Nephron (organoid): ENCODE data around the gene PNMA8C.

Experiments used
- H3K27ac Mint-ChIP-seq, 3 experiments: 2 replicates each; pipeline ENCODE4 v1.8.0; 2020; ENCODE audit warnings: mixed read lengths in 3 of 3, mild to moderate bottlenecking in 2 of 3, moderate library complexity in 1 of 3
- H3K27me3 Mint-ChIP-seq: 2 replicates; pipeline ENCODE4 v1.8.0; 2021; ENCODE audit warnings: low read depth, mild to moderate bottlenecking, moderate library complexity, mixed read lengths
- H3K36me3 Mint-ChIP-seq: 2 replicates; pipeline ENCODE4 v1.8.0; 2020; ENCODE audit warnings: low read depth, mixed read lengths
- H3K4me1 Mint-ChIP-seq: 2 replicates; pipeline ENCODE4 v1.8.0; 2020; ENCODE audit warnings: mixed read lengths
- H3K4me3 Mint-ChIP-seq, 3 experiments: 2 replicates each; pipeline ENCODE4 v1.8.0; 2020; ENCODE audit warnings: mild to moderate bottlenecking in 3 of 3, mixed read lengths in 3 of 3, moderate library complexity in 2 of 3
- H3K9me3 Mint-ChIP-seq: 2 replicates; pipeline ENCODE4 v1.8.0; 2020; ENCODE audit warnings: mixed read lengths
- TF ChIP-seq, protein P1 (sequence below), 3 experiments: fragments of 200-600 bp; sonication (generic); IDR thresholded peaks; one replicate each; pipeline ENCODE4 v1.5.0; 2021; ENCODE audit warnings: antibody characterized with exemption in 3 of 3; ENCODE audit not compliant: unreplicated experiment in 3 of 3

PNMA8C gene

GRCh38 chr19:46386996-46387712 lies 41.6 kb downstream of the PNMA8C start:
- H3K9me3 Mint-ChIP-seq, result no peaks in the 10 kb centered on the region
- H3K4me1 Mint-ChIP-seq, result peaks cover 14% of the 10 kb centered on the region
- H3K27me3 Mint-ChIP-seq, result no peaks in the 10 kb centered on the region
- TF ChIP-seq, protein P1, sequence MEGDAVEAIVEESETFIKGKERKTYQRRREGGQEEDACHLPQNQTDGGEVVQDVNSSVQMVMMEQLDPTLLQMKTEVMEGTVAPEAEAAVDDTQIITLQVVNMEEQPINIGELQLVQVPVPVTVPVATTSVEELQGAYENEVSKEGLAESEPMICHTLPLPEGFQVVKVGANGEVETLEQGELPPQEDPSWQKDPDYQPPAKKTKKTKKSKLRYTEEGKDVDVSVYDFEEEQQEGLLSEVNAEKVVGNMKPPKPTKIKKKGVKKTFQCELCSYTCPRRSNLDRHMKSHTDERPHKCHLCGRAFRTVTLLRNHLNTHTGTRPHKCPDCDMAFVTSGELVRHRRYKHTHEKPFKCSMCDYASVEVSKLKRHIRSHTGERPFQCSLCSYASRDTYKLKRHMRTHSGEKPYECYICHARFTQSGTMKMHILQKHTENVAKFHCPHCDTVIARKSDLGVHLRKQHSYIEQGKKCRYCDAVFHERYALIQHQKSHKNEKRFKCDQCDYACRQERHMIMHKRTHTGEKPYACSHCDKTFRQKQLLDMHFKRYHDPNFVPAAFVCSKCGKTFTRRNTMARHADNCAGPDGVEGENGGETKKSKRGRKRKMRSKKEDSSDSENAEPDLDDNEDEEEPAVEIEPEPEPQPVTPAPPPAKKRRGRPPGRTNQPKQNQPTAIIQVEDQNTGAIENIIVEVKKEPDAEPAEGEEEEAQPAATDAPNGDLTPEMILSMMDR (IDR thresholded peaks at IDR 0.05; ENCODE audit: unreplicated experiment in 3 of 3), result no peak
- H3K36me3 Mint-ChIP-seq, result peaks cover 77% of the 10 kb centered on the region
- no peak overlapping the region for H3K4me3 Mint-ChIP-seq
- H3K27ac Mint-ChIP-seq, result no peak overlapping the region

DNA sequence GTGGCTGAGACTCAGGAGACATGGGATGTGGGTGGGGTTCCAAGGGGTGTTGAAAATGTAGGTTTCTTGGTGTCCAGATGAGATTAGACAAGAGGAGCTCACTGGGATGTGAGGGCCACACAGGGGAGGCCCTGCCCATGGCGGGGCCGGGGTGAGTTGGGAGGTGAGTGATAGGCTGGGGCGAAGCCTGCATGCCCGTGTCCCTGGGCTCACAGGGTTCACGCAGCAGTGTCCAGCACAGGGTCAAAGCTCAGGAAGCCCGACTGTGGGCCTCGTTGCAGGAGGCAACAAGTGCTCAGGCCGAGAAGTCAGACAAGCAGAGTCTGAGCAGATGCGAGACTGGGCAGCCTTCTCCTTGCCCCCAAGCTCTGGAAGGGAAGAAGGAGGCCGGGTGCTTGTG lies 42.6 kb downstream of the PNMA8C start:
- Mint-ChIP-seq H3K27me3 (no peaks in the 10 kb centered on the region), H3K4me1 (peaks cover 11% of the 10 kb centered on the region), H3K27ac (no peak overlapping the region), H3K9me3 (no peaks in the 10 kb centered on the region), H3K36me3 (peaks cover 81% of the 10 kb centered on the region), H3K4me3 (no peak overlapping the region)
- TF ChIP-seq, protein P1 (IDR thresholded peaks at IDR 0.05; ENCODE audit: unreplicated experiment in 3 of 3), result no peak

GRCh38 chr19:46385636-46386035 lies 43.1 kb downstream of the PNMA8C start:
- TF ChIP-seq, protein P1 (IDR thresholded peaks at IDR 0.05; ENCODE audit: unreplicated experiment in 3 of 3), result no peak
- peaks cover 84% of the 10 kb centered on the region for H3K36me3 Mint-ChIP-seq
- peaks cover 16% of the 10 kb centered on the region for H3K4me1 Mint-ChIP-seq
- no peak overlapping the region for H3K4me3 Mint-ChIP-seq
- peaks cover 5% of the 10 kb centered on the region for H3K9me3 Mint-ChIP-seq
- H3K27ac Mint-ChIP-seq, result no peak overlapping the region
- no peaks in the 10 kb centered on the region for H3K27me3 Mint-ChIP-seq

DNA sequence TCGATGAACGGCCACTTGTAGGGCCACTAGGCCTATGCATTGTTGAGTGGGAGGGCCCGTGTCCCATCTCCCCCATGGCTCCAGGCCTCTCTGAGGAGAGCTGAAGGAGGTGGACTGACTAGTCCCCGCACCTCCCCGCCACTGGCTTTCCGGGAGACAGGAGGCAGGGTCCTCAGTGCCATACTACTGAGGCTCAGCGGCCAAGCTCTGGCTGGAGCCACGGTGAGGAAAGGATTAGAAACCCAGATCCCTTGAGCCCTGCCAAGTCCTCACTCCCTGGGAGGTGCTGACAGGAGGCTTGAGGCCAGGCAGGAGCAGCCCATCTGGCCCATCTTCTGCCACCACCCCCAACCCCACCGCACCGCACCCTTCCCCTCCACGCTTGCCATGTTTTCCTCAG lies 44.3 kb downstream of the PNMA8C start:
- Mint-ChIP-seq H3K36me3 (peaks cover 90% of the 10 kb centered on the region), H3K27me3 (no peaks in the 10 kb centered on the region), H3K9me3 (peaks cover 9% of the 10 kb centered on the region), H3K4me3 (no peak overlapping the region), H3K4me1 (peaks cover 25% of the 10 kb centered on the region), H3K27ac (no peak overlapping the region)
- TF ChIP-seq, protein P1 (IDR thresholded peaks at IDR 0.05; ENCODE audit: unreplicated experiment in 3 of 3), result no peak

- Mint-ChIP-seq H3K27me3 (no peaks in the 10 kb centered on the region), H3K4me3 (no peak overlapping the region), H3K9me3 (peaks cover 9% of the 10 kb centered on the region), H3K36me3 (peaks cover 88% of the 10 kb centered on the region), H3K4me1 (peaks cover 27% of the 10 kb centered on the region), H3K27ac (no peak overlapping the region)
- TF ChIP-seq, protein P1 (IDR thresholded peaks at IDR 0.05; ENCODE audit: unreplicated experiment in 3 of 3), result no peak
Observed at GRCh38 chr19:46383846-46384245, 44.9 kb downstream of the PNMA8C start.
